ENCODE results near the gene STAT6. TPM values are rescaled to one million over a fixed set of nuclear protein-coding genes. Genes with fewer than 3 reads are reported as not detected.
"Not testable (repeated sequence)": the region's sequence is repeated elsewhere in the genome, so short reads cannot be mapped to it uniquely, and the experiment has no call there.

The STAT6 gene
- total and polyA plus RNA-seq, 2 donors (not counting 3 experiments of a cell fraction or from before 2014, with no cell fraction given): 136 to 147 TPM

GRCh38 chr12:57078519-57079404 lies 32.4 kb downstream of the STAT6 start, which contains the start of gene NEMP1:
Gene NEMP1, minus strand, starts transcription at chr12:57078791. Its CDS starts 46 bp downstream, at chr12:57078745.
- TF ChIP-seq MYC (IDR thresholded peaks at IDR 0.05; ENCODE audit: low read depth, low read length) (peak; percentile 19), MAX (IDR thresholded peaks at IDR 0.05; ENCODE audit: insufficient read depth, insufficient read length) (peak; percentile 91), POLR2AphosphoS5 (IDR thresholded peaks at IDR 0.05; ENCODE audit: insufficient read depth, low read depth, low read length) (peak; percentile 61), JUN (IDR thresholded peaks at IDR 0.05; ENCODE audit: borderline replicate concordance, insufficient read depth, insufficient read length, low read depth) (no peak)
- no TSS peak for BruUV-seq (replicated peaks)
- DNase-seq (ENCODE audit: low read depth, low spot score): peak; percentile 100
- Histone ChIP-seq H3K4me2 (ENCODE audit: insufficient read depth, low read length) (peak within 1 kb of the TSS; percentile 88), H3K9me1 (replicated peaks; ENCODE audit: control insufficient read depth, extremely low read depth, insufficient read depth, low read length) (no peaks in the 10 kb centered on the region), H3K79me2 (ENCODE audit: control insufficient read depth, insufficient read depth, low read length) (peaks cover 4% of the 10 kb centered on the region), H3K4me3 (replicated peaks in 1 of 3; ENCODE audit: insufficient read depth in 1 of 3, low read depth in 1 of 3, low read length in 3 of 3) (peak within 1 kb of the TSS; percentile 54 to 86 (median 65)), H4K20me1 (replicated peaks; ENCODE audit: control insufficient read depth, extremely low read depth, insufficient read depth, low read length) (no peaks in the 10 kb centered on the region), H3K9ac (replicated peaks; ENCODE audit: extremely low read depth, insufficient read depth, low read length) (peak within 1 kb of the TSS; percentile 76), H3K27me3 (ENCODE audit: control insufficient read depth in 2 of 2, insufficient read depth in 2 of 2, low read length in 2 of 2) (no peaks in the 10 kb centered on the region), H3K27ac (ENCODE audit: insufficient read depth, low read depth, low read length) (peak within 1 kb of the TSS; percentile 53), H2AFZ (ENCODE audit: low read depth, low read length) (peak within 1 kb of the TSS; percentile 63), H3K36me3 (ENCODE audit: control insufficient read depth in 2 of 2, extremely low read depth in 1 of 2, insufficient read depth in 2 of 2, low read length in 2 of 2) (no peaks in the 10 kb centered on the region), H3K9me3 (replicated peaks; ENCODE audit: control insufficient read depth, insufficient read depth, low read length) (no peaks in the 10 kb centered on the region), H3K4me1 (ENCODE audit: control insufficient read depth, extremely low read depth, insufficient read depth, low read length) (peaks cover 10% of the 10 kb centered on the region)
- intact Hi-C loops (cut with micrococcal nuclease): loop anchor here (1.0 kb wide), 1 partner anchor 9 kb away; no protein-coding TSS in a partner anchor
- FAIRE-seq: peak; percentile 100
- CTCF ChIA-PET: interaction anchor here (0.6 to 4.2 kb wide), 16 partner anchors 8 to 107 kb away, joined by 3 to 71 read pairs (median 5); partner anchors contain the start of genes LRP1, NAB2 and STAT6
- POLR2A ChIA-PET: interaction anchor here (0.6 to 1.2 kb wide), 5 partner anchors 9 to 57 kb away, joined by 3 to 11 read pairs (median 5); partner anchors contain the start of genes NAB2 and STAT6
- dilution Hi-C loops (cut with MboI; ENCODE audit: extremely low pct_ligation_motif_present, low sequenced_read_pairs): no loop called here

DNA sequence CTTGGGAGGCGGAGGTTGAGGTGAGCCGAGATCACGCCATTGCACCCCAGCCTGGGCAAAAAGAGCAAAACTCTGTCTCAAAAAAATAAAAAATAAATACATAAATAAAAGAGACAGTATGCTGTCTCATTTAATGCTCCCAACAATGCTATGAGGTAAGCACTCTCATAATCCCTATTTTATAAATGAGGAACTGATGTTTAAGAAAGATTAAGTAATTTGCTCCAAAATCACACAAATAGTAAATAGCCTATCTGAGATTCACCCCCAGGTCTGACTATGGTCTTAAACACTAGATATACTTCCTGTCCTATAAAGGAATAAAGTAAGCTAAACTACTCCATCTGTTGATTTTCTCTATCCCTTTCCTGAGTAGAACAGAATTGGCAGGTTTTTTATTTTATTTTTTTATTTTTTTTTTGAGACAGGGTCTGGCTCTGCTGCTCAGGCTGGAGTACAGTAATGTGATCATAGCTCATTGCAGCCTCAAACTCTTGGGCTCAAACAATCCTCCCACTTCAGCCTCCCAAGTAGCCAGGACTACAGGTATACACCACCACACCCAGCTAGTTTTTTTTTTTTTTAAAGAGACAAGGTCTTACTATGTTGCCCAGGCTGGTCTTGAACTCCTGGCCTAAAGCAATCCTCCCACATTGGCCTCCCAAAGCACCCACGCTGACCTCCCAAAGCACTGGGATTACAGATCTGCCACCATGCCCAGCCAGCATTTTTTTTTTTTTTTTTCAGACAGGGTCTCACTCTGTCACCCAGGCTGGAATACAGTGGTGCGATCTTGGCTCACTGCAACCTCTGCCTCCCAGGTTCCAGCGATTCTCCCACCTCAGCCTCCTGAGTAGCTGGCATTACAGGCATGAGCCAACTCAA lies 37.4 kb downstream of the STAT6 start:
- FAIRE-seq; H4K20me1 ChIP-seq (replicated peaks; ENCODE audit: control insufficient read depth, extremely low read depth, insufficient read depth, low read length); H3K4me3 ChIP-seq (replicated peaks in 1 of 3; ENCODE audit: insufficient read depth in 1 of 3, low read depth in 1 of 3, low read length in 3 of 3); H2AFZ ChIP-seq (ENCODE audit: low read depth, low read length); intact Hi-C loops (cut with micrococcal nuclease); H3K9me1 ChIP-seq (replicated peaks; ENCODE audit: control insufficient read depth, extremely low read depth, insufficient read depth, low read length); POLR2A ChIA-PET; H3K4me1 ChIP-seq (ENCODE audit: control insufficient read depth, extremely low read depth, insufficient read depth, low read length); H3K27ac ChIP-seq (ENCODE audit: insufficient read depth, low read depth, low read length); DNase-seq (ENCODE audit: low read depth, low spot score); H3K79me2 ChIP-seq (ENCODE audit: control insufficient read depth, insufficient read depth, low read length); H3K9ac ChIP-seq (replicated peaks; ENCODE audit: extremely low read depth, insufficient read depth, low read length); BruUV-seq (replicated peaks); H3K27me3 ChIP-seq (ENCODE audit: control insufficient read depth in 2 of 2, insufficient read depth in 2 of 2, low read length in 2 of 2); dilution Hi-C loops (cut with MboI; ENCODE audit: extremely low pct_ligation_motif_present, low sequenced_read_pairs); H3K9me3 ChIP-seq (replicated peaks; ENCODE audit: control insufficient read depth, insufficient read depth, low read length); H3K4me2 ChIP-seq (ENCODE audit: insufficient read depth, low read length): not testable (repeated sequence)
- CTCF ChIA-PET: interaction anchor here (1.1 to 3.3 kb wide), 3 partner anchors 38 to 72 kb away, joined by 3 to 21 read pairs (median 4); partner anchors contain the start of gene STAT6
- H3K36me3 ChIP-seq (ENCODE audit: control insufficient read depth in 2 of 2, extremely low read depth in 1 of 2, insufficient read depth in 2 of 2, low read length in 2 of 2): peaks cover 0 to 13% of the 10 kb centered on the region in 2 experiments

Data from endothelial cell of umbilical vein (primary cell).